Transverse colon (tissue), 4 donors: Measurements from ENCODE around the gene MESP1. TPM values are rescaled to one million over a fixed set of nuclear protein-coding genes. Genes with fewer than 3 reads are reported as not detected.

Source experiments
- DNase-seq: peaks from one replicate; pipeline ENCODE4 v3.0.0-alpha.2; 2019
- H3K27ac ChIP-seq, 4 donors: fragments of 200-600 bp; sonication (generic); 2 replicates each; pipeline ENCODE4 v1.5.1; 2016 to 2018; ENCODE audit warnings: inconsistent platforms in 4 of 4
- H3K27me3 ChIP-seq: fragments of 200-600 bp; sonication (generic); 2 replicates; pipeline ENCODE4 v1.5.1; 2017; ENCODE audit warnings: inconsistent platforms
- H3K36me3 ChIP-seq, 4 donors: fragments of 200-600 bp; sonication (generic); 2 replicates each; pipeline ENCODE4 v1.5.1; 2017 to 2019; ENCODE audit warnings: inconsistent platforms in 4 of 4
- H3K4me1 ChIP-seq, 4 donors: fragments of 200-600 bp; sonication (generic); 2 replicates each; pipeline ENCODE4 v1.5.1; 2017 to 2020; ENCODE audit warnings: inconsistent platforms in 4 of 4
- H3K4me3 ChIP-seq, 4 donors: fragments of 200-600 bp; sonication (generic); 1 replicate in 1 of 4; 2 replicates in 3 of 4; pipeline versions ENCODE4 v1.5.1 to v1.6.1; 2017 to 2019; ENCODE audit warnings: inconsistent platforms in 4 of 4
- H3K9me3 ChIP-seq, 2 donors: fragments of 200-600 bp; sonication (generic); 2 replicates each; pipeline ENCODE4 v1.5.1; 2017 to 2019; ENCODE audit warnings: inconsistent platforms in 2 of 2
- EP300 ChIP-seq: sonication (generic); formaldehyde crosslinking; IDR thresholded peaks from one replicate; pipeline ENCODE4 v1.6.1; 2017; ENCODE audit warnings: antibody characterized with exemption, low read depth
- POLR2A ChIP-seq: fragments of 450-650 bp; IDR thresholded peaks from one replicate; pipeline ENCODE4 v1.6.1; 2016; ENCODE audit warnings: antibody characterized with exemption, mild to moderate bottlenecking, moderate library complexity
- POLR2AphosphoS5 ChIP-seq, 3 donors: sonication (generic); formaldehyde crosslinking; IDR thresholded peaks; one replicate each; pipeline ENCODE4 v1.6.1; 2016; ENCODE audit warnings: antibody characterized with exemption in 3 of 3
- WGBS, 2 donors: methylation state at CpG; one replicate each; pipeline ENCODE4 v1.1.5; 2018; ENCODE audit warnings: low coverage in 1 of 2; 5-methylcytosine and 5-hydroxymethylcytosine counted together
- in situ Hi-C, 4 donors: fragments of 200-750 bp; cut with MboI; loops; one replicate each; pipeline versions ENCODE4 v1.15.0 to v1.15.1; 2017; ENCODE audit warnings: low sequenced_read_pairs in 3 of 4, low pct_ligation_motif_present in 1 of 4, low pct_unique_long_range_greater_than_20kb in 1 of 4
- intact Hi-C: fragments of 100-400 bp; cut with DNase I; formaldehyde crosslinking; loops from one replicate; pipeline ENCODE4 v1.15.1; 2023; ENCODE audit warnings: low total_unique reads
- total RNA-seq, 4 donors: library from RNA; depleted of rRNA; stranded (reverse); fragments of >200 nt; gene quantifications; one replicate each; pipeline ENCODE4 v1.1.0, GENCODE V29; 2016
- TF ChIP-seq, protein P1 (sequence below), 5 experiments: fragments of 200-600 bp in 3 of 5; fragments of 450-650 bp in 2 of 5; sonication (generic) in 3 of 5; IDR thresholded peaks; 1 replicate in 2 of 5; 2 replicates in 3 of 5; pipeline ENCODE4 v1.5.1; 2016 to 2017; ENCODE audit warnings: antibody characterized with exemption in 5 of 5, inconsistent platforms in 3 of 5, mild to moderate bottlenecking in 2 of 5, moderate library complexity in 1 of 5

MESP1 gene
- total RNA-seq, 4 donors from 2014 or later = 8.6 to 13.5 (median 12.5) TPM

GRCh38 chr15:89781891-89782618, 31.0 kb upstream of the MESP1 start:
- peak overlapping the region; percentile 87 to 90 (median 89) for H3K27ac ChIP-seq
- TF ChIP-seq POLR2AphosphoS5 (IDR thresholded peaks at IDR 0.05) (no peak), POLR2A (no peak), EP300 (no peak)
- TF ChIP-seq, protein P1, sequence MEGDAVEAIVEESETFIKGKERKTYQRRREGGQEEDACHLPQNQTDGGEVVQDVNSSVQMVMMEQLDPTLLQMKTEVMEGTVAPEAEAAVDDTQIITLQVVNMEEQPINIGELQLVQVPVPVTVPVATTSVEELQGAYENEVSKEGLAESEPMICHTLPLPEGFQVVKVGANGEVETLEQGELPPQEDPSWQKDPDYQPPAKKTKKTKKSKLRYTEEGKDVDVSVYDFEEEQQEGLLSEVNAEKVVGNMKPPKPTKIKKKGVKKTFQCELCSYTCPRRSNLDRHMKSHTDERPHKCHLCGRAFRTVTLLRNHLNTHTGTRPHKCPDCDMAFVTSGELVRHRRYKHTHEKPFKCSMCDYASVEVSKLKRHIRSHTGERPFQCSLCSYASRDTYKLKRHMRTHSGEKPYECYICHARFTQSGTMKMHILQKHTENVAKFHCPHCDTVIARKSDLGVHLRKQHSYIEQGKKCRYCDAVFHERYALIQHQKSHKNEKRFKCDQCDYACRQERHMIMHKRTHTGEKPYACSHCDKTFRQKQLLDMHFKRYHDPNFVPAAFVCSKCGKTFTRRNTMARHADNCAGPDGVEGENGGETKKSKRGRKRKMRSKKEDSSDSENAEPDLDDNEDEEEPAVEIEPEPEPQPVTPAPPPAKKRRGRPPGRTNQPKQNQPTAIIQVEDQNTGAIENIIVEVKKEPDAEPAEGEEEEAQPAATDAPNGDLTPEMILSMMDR (IDR thresholded peaks at IDR 0.05) = no peak
- peak; percentile 37 for DNase-seq
- H3K4me1 ChIP-seq = peaks cover 30 to 73% (median 46%) of the 10 kb centered on the region in 4 donors
- in situ Hi-C loops = no loop called here
- 70 to 77% methylated on average over 7 to 15 of the region's 15 CpGs for WGBS, 2 donors
- no peaks in the 10 kb centered on the region for H3K36me3 ChIP-seq
- H3K9me3 ChIP-seq = no peaks in the 10 kb centered on the region
- no peak overlapping the region for H3K4me3 ChIP-seq
- no peaks in the 10 kb centered on the region for H3K27me3 ChIP-seq
- intact Hi-C loops = no loop called here

- peak overlapping the region; percentile 74 to 89 (median 85) for H3K27ac ChIP-seq
- no peak overlapping the region for H3K4me3 ChIP-seq
- in situ Hi-C loops = no loop called here
- WGBS, 2 donors = 42% methylated on average over 6 of the region's 6 CpGs; no CpG with 5 or more reads in 1 of the 2 donors
- no peaks in the 10 kb centered on the region for H3K9me3 ChIP-seq
- DNase-seq = peak; percentile 73
- intact Hi-C loops = no loop called here
- H3K27me3 ChIP-seq = no peaks in the 10 kb centered on the region
- H3K36me3 ChIP-seq = no peaks in the 10 kb centered on the region
- peaks cover 37 to 76% (median 54%) of the 10 kb centered on the region in 4 donors for H3K4me1 ChIP-seq
- TF ChIP-seq, protein P1 (IDR thresholded peaks at IDR 0.05) = no peak
- no peak for TF ChIP-seq POLR2AphosphoS5 (IDR thresholded peaks at IDR 0.05)
- TF ChIP-seq POLR2A = no peak
- no peak for TF ChIP-seq EP300
Observed at GRCh38 chr15:89781055-89781454, 30.0 kb upstream of the MESP1 start.

DNA sequence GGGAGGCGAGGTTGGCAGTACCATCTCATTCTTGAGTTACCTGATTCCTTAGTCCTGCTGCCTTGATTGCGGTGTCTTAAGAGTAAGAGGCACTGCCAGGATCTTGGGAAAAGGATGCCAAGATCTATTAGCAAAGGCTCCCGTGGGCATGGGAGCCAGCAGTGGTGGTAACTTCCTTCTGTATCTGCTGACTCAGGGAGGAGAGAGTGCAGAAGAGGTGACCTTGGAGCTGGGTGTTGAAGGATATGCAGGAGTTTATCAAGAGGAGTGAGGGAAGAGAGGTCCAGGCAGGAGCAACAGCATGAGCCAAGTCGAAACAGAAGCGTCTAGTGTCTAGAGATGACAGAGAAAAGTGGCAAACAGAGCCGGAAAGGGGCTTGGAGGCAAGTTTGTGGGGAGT, 29.6 kb upstream of the MESP1 start:
- DNase-seq = no peak
- H3K27ac ChIP-seq = peak overlapping the region; percentile 74 to 89 (median 85)
- H3K4me3 ChIP-seq = no peak overlapping the region
- H3K27me3 ChIP-seq = no peaks in the 10 kb centered on the region
- no peak for TF ChIP-seq POLR2AphosphoS5 (IDR thresholded peaks at IDR 0.05)
- TF ChIP-seq EP300 = no peak
- TF ChIP-seq, protein P1 (IDR thresholded peaks at IDR 0.05) = no peak
- no peak for TF ChIP-seq POLR2A
- intact Hi-C loops (no loop called here), in situ Hi-C loops (no loop called here)
- 40 to 50% methylated on average over 2 to 6 of the region's 6 CpGs for WGBS, 2 donors
- H3K36me3 ChIP-seq = no peaks in the 10 kb centered on the region
- no peaks in the 10 kb centered on the region for H3K9me3 ChIP-seq
- H3K4me1 ChIP-seq = peaks cover 42 to 76% (median 55%) of the 10 kb centered on the region in 4 donors

GRCh38 chr15:89778861-89779260, 27.8 kb upstream of the MESP1 start:
- no peak for DNase-seq
- in situ Hi-C loops = no loop called here

More at GRCh38 chr15:89778861-89779260, 27.8 kb upstream of the MESP1 start:
- Histone ChIP-seq H3K9me3 (no peaks in the 10 kb centered on the region), H3K4me3 (no peak overlapping the region), H3K36me3 (no peaks in the 10 kb centered on the region), H3K27ac (peak overlapping the region; percentile 2 to 87 (median 28)), H3K27me3 (no peaks in the 10 kb centered on the region), H3K4me1 (peaks cover 30 to 59% (median 40%) of the 10 kb centered on the region in 4 donors)
- 56% methylated on average over 4 of the region's 4 CpGs; no CpG with 5 or more reads in 1 of the 2 donors for WGBS, 2 donors
- intact Hi-C loops = no loop called here
- TF ChIP-seq POLR2AphosphoS5 (IDR thresholded peaks at IDR 0.05) = no peak
- no peak for TF ChIP-seq EP300
- TF ChIP-seq POLR2A = no peak
- TF ChIP-seq, protein P1 (IDR thresholded peaks at IDR 0.05) = no peak
